Chondrocyte (in vitro differentiated cells): Measurements from ENCODE around the gene TMEM45A. TPM values are rescaled to one million over a fixed set of nuclear protein-coding genes. Genes with fewer than 3 reads are reported as not detected.

ENCODE experiments used
- DNase-seq: peaks from one replicate; pipeline ENCODE4 v3.0.0; 2021; ENCODE audit warnings: mixed read lengths, low spot score
- H3K27ac Mint-ChIP-seq: one replicate; pipeline ENCODE4 v1.8.0; 2021; ENCODE audit warnings: mild to moderate bottlenecking, moderate library complexity, mixed read lengths; ENCODE audit not compliant: unreplicated experiment
- H3K27me3 Mint-ChIP-seq: 2 replicates; pipeline ENCODE4 v1.8.0; 2021; ENCODE audit warnings: low read depth, mixed read lengths
- H3K36me3 Mint-ChIP-seq: 2 replicates; pipeline ENCODE4 v1.8.0; 2021; ENCODE audit warnings: low read depth, mixed read lengths
- H3K4me1 Mint-ChIP-seq: 2 replicates; pipeline ENCODE4 v1.8.0; 2021; ENCODE audit warnings: low read depth, mild to moderate bottlenecking, mixed read lengths
- H3K4me3 Mint-ChIP-seq: one replicate; pipeline ENCODE4 v1.8.0; 2021; ENCODE audit warnings: mild to moderate bottlenecking, moderate library complexity, mixed read lengths; ENCODE audit not compliant: unreplicated experiment
- H3K9me3 Mint-ChIP-seq: 2 replicates; pipeline ENCODE4 v1.8.0; 2021; ENCODE audit warnings: low read depth, mixed read lengths
- total RNA-seq: library from RNA; stranded (reverse); gene quantifications from 3 replicates; pipeline ENCODE4 v1.2.1, GENCODE V29; 2021
- TF ChIP-seq, protein P1 (sequence below): fragments of 200-600 bp; sonication (generic); IDR thresholded peaks from 2 replicates; pipeline ENCODE4 v1.5.0; 2021; ENCODE audit warnings: antibody characterized with exemption, mild to moderate bottlenecking, moderate library complexity

The TMEM45A gene
- total RNA-seq, 1 donor from 2014 or later: 69.1 TPM

DNA sequence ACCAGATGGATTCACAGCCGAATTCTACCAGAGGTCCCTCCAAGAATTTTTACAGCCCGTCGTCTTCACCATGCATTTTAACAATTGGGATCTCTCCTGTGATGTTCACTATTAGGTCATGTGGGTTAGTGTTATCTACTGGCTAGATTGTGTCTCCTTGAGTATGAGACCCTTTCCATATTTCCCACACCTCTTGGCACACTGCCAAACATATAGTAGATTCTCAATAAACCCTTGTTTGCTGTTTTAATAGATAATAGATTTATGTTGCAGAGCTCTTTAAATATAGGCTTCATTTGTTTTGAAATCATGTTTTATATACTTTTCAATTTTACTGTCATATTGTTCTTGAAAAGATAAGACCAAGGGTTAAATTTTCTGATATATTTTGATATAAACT is 82.1 kb downstream of the TMEM45A start:
- peaks cover 24% of the 10 kb centered on the region for H3K36me3 Mint-ChIP-seq
- H3K4me3 Mint-ChIP-seq: no peak overlapping the region
- peaks cover 10% of the 10 kb centered on the region for H3K4me1 Mint-ChIP-seq
- no peak overlapping the region for H3K27ac Mint-ChIP-seq
- no peaks in the 10 kb centered on the region for H3K27me3 Mint-ChIP-seq
- no peaks in the 10 kb centered on the region for H3K9me3 Mint-ChIP-seq
- TF ChIP-seq, protein P1, sequence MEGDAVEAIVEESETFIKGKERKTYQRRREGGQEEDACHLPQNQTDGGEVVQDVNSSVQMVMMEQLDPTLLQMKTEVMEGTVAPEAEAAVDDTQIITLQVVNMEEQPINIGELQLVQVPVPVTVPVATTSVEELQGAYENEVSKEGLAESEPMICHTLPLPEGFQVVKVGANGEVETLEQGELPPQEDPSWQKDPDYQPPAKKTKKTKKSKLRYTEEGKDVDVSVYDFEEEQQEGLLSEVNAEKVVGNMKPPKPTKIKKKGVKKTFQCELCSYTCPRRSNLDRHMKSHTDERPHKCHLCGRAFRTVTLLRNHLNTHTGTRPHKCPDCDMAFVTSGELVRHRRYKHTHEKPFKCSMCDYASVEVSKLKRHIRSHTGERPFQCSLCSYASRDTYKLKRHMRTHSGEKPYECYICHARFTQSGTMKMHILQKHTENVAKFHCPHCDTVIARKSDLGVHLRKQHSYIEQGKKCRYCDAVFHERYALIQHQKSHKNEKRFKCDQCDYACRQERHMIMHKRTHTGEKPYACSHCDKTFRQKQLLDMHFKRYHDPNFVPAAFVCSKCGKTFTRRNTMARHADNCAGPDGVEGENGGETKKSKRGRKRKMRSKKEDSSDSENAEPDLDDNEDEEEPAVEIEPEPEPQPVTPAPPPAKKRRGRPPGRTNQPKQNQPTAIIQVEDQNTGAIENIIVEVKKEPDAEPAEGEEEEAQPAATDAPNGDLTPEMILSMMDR: no peak
- DNase-seq: no peak

DNA sequence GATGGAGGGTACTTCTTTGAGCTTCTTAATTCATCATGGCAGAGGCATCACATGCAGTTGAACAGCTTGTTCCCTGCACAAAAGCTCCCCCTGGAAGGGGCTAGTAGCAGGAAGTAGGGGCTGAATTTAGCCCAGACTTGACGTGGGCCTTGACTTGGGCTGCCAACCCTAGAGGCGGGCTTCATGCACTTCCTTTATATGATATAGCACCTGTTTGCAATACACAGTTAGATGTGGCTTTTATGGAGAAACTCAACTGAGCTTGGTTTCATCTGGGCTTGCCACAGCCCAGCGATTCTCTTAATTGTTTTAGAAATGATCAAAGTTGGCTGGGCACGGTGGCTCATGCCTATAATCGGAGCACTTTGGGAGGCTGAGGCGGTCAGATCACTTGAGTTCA is 83.3 kb downstream of the TMEM45A start:
- Mint-ChIP-seq H3K4me3 (no peak overlapping the region), H3K27me3 (no peaks in the 10 kb centered on the region), H3K9me3 (no peaks in the 10 kb centered on the region), H3K27ac (no peak overlapping the region), H3K36me3 (peaks cover 18% of the 10 kb centered on the region), H3K4me1 (peaks cover 15% of the 10 kb centered on the region)
- TF ChIP-seq, protein P1: no peak
- DNase-seq: no peak

DNA sequence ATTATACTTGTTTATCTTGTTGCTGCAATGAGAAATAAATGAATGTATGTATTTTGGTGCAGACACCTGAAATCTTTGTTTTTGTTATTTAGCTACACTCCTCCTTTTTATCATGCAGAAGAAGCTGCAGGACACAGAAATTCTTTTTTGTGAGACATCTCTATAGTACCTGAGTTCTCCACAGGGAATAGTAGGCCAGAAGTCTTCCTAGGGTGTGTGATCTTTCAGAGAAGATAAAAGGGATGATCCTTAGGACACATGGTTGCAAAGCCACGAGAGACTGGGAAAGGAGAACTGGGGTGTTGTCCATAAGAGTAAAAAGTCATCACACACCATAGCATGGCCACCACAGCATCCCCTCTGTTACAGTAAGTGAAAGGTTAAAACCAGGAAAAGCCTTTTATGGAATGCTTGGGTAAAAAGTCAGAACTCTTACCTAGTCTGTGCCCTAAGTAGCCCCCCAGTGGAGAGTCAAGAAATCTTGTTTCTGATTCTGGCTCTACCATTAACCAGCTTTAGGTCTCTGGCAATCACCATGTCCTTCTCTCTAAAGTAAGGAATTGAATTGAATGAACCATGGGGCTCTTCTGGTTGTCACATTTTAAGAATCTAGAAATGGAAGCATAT is 85.1 kb downstream of the TMEM45A start:
- peaks cover 32% of the 10 kb centered on the region for H3K4me1 Mint-ChIP-seq
- no peak overlapping the region for H3K27ac Mint-ChIP-seq
- no peak overlapping the region for H3K4me3 Mint-ChIP-seq
- no peak for DNase-seq
- peaks cover 12% of the 10 kb centered on the region for H3K36me3 Mint-ChIP-seq
- no peaks in the 10 kb centered on the region for H3K27me3 Mint-ChIP-seq
- H3K9me3 Mint-ChIP-seq: no peaks in the 10 kb centered on the region
- TF ChIP-seq, protein P1: no peak

DNA sequence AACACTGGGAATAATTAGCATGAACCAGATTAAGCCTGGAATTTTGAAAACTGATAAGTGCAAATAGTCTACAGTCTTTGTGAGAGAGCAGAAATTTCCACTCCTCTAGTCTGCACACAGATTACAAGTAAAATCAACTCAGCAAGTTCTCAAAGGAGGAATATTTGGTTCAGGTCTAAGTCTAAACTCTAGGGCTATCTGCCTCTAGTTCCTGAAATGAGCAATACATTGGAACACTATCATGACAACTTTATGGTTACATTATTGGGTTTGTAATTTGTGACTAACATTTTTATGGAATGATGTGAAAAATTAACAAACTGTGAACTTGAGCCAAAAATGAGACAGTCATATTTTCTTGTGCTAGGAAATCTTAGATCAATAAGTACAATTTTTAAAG is 86.2 kb downstream of the TMEM45A start:
- Mint-ChIP-seq H3K27me3 (no peaks in the 10 kb centered on the region), H3K9me3 (peaks cover 4% of the 10 kb centered on the region), H3K4me3 (no peak overlapping the region), H3K36me3 (peaks cover 12% of the 10 kb centered on the region), H3K4me1 (peaks cover 38% of the 10 kb centered on the region), H3K27ac (no peak overlapping the region)
- no peak for DNase-seq
- TF ChIP-seq, protein P1: no peak

DNA sequence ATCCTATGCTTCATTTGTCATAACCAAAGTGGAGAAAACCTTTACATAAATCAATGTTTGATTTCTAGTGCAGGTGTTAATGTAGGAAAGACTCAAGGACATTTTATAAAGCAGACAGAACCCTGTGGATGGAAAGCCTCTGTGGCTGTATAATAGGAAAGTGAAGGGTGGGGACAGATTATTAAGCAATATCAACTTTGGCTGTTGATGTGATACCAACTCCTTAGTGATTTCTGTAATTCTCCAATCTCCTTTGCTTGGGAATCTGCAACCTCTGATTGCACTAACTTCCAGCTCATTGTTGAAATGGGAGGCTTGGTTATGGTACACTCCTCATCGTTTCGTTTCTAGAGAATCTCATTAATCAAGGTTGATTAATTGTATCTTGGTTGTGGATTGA is 87.7 kb downstream of the TMEM45A start:
- TF ChIP-seq, protein P1: no peak
- peaks cover 38% of the 10 kb centered on the region for H3K4me1 Mint-ChIP-seq
- DNase-seq: no peak
- H3K9me3 Mint-ChIP-seq: peaks cover 7% of the 10 kb centered on the region
- H3K36me3 Mint-ChIP-seq: peaks cover 6% of the 10 kb centered on the region
- no peaks in the 10 kb centered on the region for H3K27me3 Mint-ChIP-seq
- H3K27ac Mint-ChIP-seq: no peak overlapping the region
- H3K4me3 Mint-ChIP-seq: no peak overlapping the region
